ENCODE results near the gene BUB1. TPM values are rescaled to one million over a fixed set of nuclear protein-coding genes. Genes with fewer than 3 reads are reported as not detected.

The BUB1 gene
- total and polyA plus RNA-seq, 2 of the 8 experiments (the other 6 are each of a cell fraction or from before 2014, with no cell fraction given), result 48.4 to 113 TPM

GRCh38 chr2:110682267-110682666 is 4.4 kb upstream of the BUB1 start (continued):
- TF ChIP-seq SIRT6 (IDR thresholded peaks at IDR 0.05; ENCODE audit: low read length) (no peak), HDAC2 (IDR thresholded peaks at IDR 0.05; ENCODE audit: borderline replicate concordance in 1 of 2, low read depth in 2 of 2, low read length in 2 of 2) (no peak), KDM5A (IDR thresholded peaks at IDR 0.05; ENCODE audit: low read length) (no peak), RNF2 (IDR thresholded peaks at IDR 0.05; ENCODE audit: borderline replicate concordance, low read depth, low read length, missing control alignments, poor library complexity, severe bottlenecking) (no peak)
